GM23338 (cell line): Measurements from ENCODE around the gene PDK4. TPM values are rescaled to one million over a fixed set of nuclear protein-coding genes. Genes with fewer than 3 reads are reported as not detected.
"Not testable (repeated sequence)": the region's sequence is repeated elsewhere in the genome, so short reads cannot be mapped to it uniquely, and the experiment has no call there.

Experiments used
- ATAC-seq: fragments of 200-7000 bp; cut with Tn5 transposase; 3 replicates; pipeline ENCODE4 v1.9.1; 2020
- DNase-seq: peaks from one replicate; pipeline ENCODE4 v3.0.0-alpha.2; 2015; ENCODE audit warnings: low spot score
- H2AFZ ChIP-seq: fragments of 200-600 bp; sonication (generic); 2 replicates; pipeline ENCODE4 v1.8.0; 2016; ENCODE audit warnings: antibody characterized with exemption, mild to moderate bottlenecking, moderate library complexity
- H3F3A ChIP-seq: fragments of 200-600 bp; sonication (generic); replicated peaks from 2 replicates; pipeline ENCODE4 v1.8.0; 2017; ENCODE audit warnings: antibody characterized with exemption, mixed run types, low read depth
- H3K27ac ChIP-seq: fragments of 200-600 bp; sonication (generic); 2 replicates; pipeline ENCODE4 v1.6.1; 2016; ENCODE audit warnings: low read depth
- H3K27me3 ChIP-seq: fragments of 200-600 bp; sonication (generic); 2 replicates; pipeline ENCODE4 v1.8.0; 2016; ENCODE audit warnings: mild to moderate bottlenecking, mixed run types, moderate library complexity; ENCODE audit not compliant: insufficient read depth
- H3K36me3 ChIP-seq: fragments of 200-600 bp; sonication (generic); 2 replicates; pipeline ENCODE4 v1.8.0; 2016; ENCODE audit warnings: mild to moderate bottlenecking; ENCODE audit not compliant: insufficient read depth
- H3K4me1 ChIP-seq: fragments of 200-600 bp; sonication (generic); 2 replicates; pipeline ENCODE4 v1.8.0; 2016; ENCODE audit warnings: mild to moderate bottlenecking, moderate library complexity; ENCODE audit not compliant: insufficient read depth
- H3K4me2 ChIP-seq: fragments of 200-600 bp; sonication (generic); 2 replicates; pipeline ENCODE4 v1.7.1; 2017; ENCODE audit warnings: mixed run types
- H3K4me3 ChIP-seq: fragments of 200-600 bp; sonication (generic); 2 replicates; pipeline ENCODE4 v1.6.1; 2016; ENCODE audit warnings: mixed run types
- H3K79me2 ChIP-seq: fragments of 200-600 bp; sonication (generic); replicated peaks from 2 replicates; pipeline ENCODE4 v1.8.0; 2017; ENCODE audit warnings: mild to moderate bottlenecking; ENCODE audit not compliant: insufficient read depth
- H3K9me2 ChIP-seq: fragments of 200-600 bp; sonication (generic); 2 replicates; pipeline ENCODE4 v1.8.0; 2017; ENCODE audit not compliant: insufficient read depth
- H4K20me1 ChIP-seq: fragments of 200-600 bp; sonication (generic); replicated peaks from 2 replicates; pipeline ENCODE4 v1.8.0; 2017; ENCODE audit warnings: mild to moderate bottlenecking; ENCODE audit not compliant: insufficient read depth
- H3K27ac Mint-ChIP-seq: 2 replicates; pipeline ENCODE4 v1.8.0; 2020; ENCODE audit warnings: inconsistent platforms, mild to moderate bottlenecking, moderate library complexity, mixed read lengths
- H3K27me3 Mint-ChIP-seq: 3 replicates; pipeline ENCODE4 v1.8.0; 2022; ENCODE audit warnings: low read depth, mild to moderate bottlenecking, moderate library complexity, mixed read lengths, inconsistent platforms; ENCODE audit not compliant: insufficient read depth, poor library complexity
- H3K36me3 Mint-ChIP-seq: 3 replicates; pipeline ENCODE4 v1.8.0; 2021; ENCODE audit warnings: low read depth, mild to moderate bottlenecking, inconsistent platforms, moderate library complexity, mixed read lengths
- H3K4me1 Mint-ChIP-seq: 3 replicates; pipeline ENCODE4 v1.8.0; 2020; ENCODE audit warnings: mild to moderate bottlenecking, inconsistent platforms, mixed read lengths
- H3K4me3 Mint-ChIP-seq: 3 replicates; pipeline ENCODE4 v1.8.0; 2021; ENCODE audit warnings: moderate library complexity, mild to moderate bottlenecking, inconsistent platforms, mixed read lengths
- H3K9me3 Mint-ChIP-seq: 3 replicates; pipeline ENCODE4 v1.8.0; 2020; ENCODE audit warnings: moderate library complexity, mild to moderate bottlenecking, inconsistent platforms, mixed read lengths
- CREB1 ChIP-seq: fragments of 250-450 bp; sonication (Bioruptor Pico); IDR thresholded peaks from 2 replicates; pipeline ENCODE4 v1.5.0; 2020; ENCODE audit warnings: low read depth, mild to moderate bottlenecking, moderate library complexity
- REST ChIP-seq: IDR thresholded peaks from one replicate; pipeline ENCODE4 v1.6.1; 2018; ENCODE audit warnings: antibody characterized with exemption; ENCODE audit not compliant: unreplicated experiment
- polyA plus RNA-seq: library from polyadenylated mRNA; unstranded; fragments of >200 nt; fragmentation: Nextera tagmentation; extraction: Ambion mirVana; gene quantifications from 2 replicates; pipeline ENCODE4 v1.2.1, GENCODE V29; 2016
- total RNA-seq: library from RNA; depleted of rRNA; stranded (reverse); fragments of >200 nt; shearing (Covaris generic); gene quantifications from 2 replicates; pipeline ENCODE4 v1.2.3, GENCODE V29; 2014
- TF ChIP-seq, protein P1 (sequence below): fragments of 250-450 bp; sonication (Bioruptor Pico); IDR thresholded peaks from 2 replicates; pipeline ENCODE4 v1.5.0; 2020; ENCODE audit warnings: mild to moderate bottlenecking, moderate library complexity

Gene PDK4
- total and polyA plus RNA-seq, 2 experiments from 2014 or later: 0.32 TPM; not detected in 1

DNA sequence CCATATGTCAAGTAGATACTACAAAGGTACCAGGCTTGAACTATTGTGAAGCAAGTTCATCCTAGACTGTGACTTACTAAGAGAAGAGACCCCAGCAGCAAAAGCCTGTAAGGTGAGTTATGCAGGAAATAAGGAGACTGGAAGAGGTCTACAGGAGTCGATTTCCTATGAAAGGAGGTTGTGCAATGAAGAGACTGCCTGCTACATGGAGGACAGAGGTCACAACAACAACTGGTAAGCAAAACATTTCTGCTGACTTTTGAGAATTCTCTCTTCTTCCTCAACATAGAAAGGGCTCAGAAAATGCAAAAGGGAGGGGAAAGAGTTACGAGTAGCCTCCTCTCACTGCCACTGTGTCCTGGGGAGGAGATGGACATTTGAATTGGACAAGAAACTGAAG, 42.4 kb downstream of the PDK4 start (continued):
- TF ChIP-seq, protein P1, sequence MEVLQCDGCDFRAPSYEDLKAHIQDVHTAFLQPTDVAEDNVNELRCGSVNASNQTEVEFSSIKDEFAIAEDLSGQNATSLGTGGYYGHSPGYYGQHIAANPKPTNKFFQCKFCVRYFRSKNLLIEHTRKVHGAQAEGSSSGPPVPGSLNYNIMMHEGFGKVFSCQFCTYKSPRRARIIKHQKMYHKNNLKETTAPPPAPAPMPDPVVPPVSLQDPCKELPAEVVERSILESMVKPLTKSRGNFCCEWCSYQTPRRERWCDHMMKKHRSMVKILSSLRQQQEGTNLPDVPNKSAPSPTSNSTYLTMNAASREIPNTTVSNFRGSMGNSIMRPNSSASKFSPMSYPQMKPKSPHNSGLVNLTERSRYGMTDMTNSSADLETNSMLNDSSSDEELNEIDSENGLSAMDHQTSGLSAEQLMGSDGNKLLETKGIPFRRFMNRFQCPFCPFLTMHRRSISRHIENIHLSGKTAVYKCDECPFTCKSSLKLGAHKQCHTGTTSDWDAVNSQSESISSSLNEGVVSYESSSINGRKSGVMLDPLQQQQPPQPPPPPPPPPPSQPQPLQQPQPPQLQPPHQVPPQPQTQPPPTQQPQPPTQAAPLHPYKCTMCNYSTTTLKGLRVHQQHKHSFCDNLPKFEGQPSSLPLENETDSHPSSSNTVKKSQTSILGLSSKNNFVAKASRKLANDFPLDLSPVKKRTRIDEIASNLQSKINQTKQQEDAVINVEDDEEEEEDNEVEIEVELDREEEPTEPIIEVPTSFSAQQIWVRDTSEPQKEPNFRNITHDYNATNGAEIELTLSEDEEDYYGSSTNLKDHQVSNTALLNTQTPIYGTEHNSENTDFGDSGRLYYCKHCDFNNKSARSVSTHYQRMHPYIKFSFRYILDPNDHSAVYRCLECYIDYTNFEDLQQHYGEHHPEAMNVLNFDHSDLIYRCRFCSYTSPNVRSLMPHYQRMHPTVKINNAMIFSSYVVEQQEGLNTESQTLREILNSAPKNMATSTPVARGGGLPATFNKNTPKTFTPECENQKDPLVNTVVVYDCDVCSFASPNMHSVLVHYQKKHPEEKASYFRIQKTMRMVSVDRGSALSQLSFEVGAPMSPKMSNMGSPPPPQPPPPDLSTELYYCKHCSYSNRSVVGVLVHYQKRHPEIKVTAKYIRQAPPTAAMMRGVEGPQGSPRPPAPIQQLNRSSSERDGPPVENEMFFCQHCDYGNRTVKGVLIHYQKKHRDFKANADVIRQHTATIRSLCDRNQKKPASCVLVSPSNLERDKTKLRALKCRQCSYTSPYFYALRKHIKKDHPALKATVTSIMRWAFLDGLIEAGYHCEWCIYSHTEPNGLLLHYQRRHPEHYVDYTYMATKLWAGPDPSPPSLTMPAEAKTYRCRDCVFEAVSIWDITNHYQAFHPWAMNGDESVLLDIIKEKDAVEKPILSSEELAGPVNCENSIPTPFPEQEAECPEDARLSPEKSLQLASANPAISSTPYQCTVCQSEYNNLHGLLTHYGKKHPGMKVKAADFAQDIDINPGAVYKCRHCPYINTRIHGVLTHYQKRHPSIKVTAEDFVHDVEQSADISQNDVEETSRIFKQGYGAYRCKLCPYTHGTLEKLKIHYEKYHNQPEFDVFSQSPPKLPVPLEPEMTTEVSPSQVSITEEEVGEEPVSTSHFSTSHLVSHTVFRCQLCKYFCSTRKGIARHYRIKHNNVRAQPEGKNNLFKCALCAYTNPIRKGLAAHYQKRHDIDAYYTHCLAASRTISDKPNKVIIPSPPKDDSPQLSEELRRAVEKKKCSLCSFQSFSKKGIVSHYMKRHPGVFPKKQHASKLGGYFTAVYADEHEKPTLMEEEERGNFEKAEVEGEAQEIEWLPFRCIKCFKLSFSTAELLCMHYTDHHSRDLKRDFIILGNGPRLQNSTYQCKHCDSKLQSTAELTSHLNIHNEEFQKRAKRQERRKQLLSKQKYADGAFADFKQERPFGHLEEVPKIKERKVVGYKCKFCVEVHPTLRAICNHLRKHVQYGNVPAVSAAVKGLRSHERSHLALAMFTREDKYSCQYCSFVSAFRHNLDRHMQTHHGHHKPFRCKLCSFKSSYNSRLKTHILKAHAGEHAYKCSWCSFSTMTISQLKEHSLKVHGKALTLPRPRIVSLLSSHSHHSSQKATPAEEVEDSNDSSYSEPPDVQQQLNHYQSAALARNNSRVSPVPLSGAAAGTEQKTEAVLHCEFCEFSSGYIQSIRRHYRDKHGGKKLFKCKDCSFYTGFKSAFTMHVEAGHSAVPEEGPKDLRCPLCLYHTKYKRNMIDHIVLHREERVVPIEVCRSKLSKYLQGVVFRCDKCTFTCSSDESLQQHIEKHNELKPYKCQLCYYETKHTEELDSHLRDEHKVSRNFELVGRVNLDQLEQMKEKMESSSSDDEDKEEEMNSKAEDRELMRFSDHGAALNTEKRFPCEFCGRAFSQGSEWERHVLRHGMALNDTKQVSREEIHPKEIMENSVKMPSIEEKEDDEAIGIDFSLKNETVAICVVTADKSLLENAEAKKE: no peak
- TF ChIP-seq CREB1 (CRISPR knock-in tag): no peak
- no peak for TF ChIP-seq REST

- not testable (repeated sequence) for DNase-seq, H3K36me3 Mint-ChIP-seq, H3K27me3 ChIP-seq, H3K27ac Mint-ChIP-seq, H4K20me1 ChIP-seq, H3K4me1 ChIP-seq, H3F3A ChIP-seq, H3K27me3 Mint-ChIP-seq, H2AFZ ChIP-seq, H3K79me2 ChIP-seq, ATAC-seq, H3K4me1 Mint-ChIP-seq, H3K36me3 ChIP-seq, H3K4me3 Mint-ChIP-seq, H3K27ac ChIP-seq, H3K9me2 ChIP-seq, H3K4me2 ChIP-seq, H3K4me3 ChIP-seq, H3K9me3 Mint-ChIP-seq
Measured at GRCh38 chr7:95552010-95552926, 44.0 kb downstream of the PDK4 start.
